GM21529 (cell line): Measurements from ENCODE around the gene PDIA5.

ENCODE experiments used
- ATAC-seq: cut with Tn5 transposase; IDR thresholded peaks from one replicate; pipeline ENCODE4 v1.9.1; 2021; ENCODE audit not compliant: unreplicated experiment

Gene PDIA5

GRCh38 chr3:123039178-123039577 is 27.6 kb upstream of the PDIA5 start:
- no peak for ATAC-seq

DNA sequence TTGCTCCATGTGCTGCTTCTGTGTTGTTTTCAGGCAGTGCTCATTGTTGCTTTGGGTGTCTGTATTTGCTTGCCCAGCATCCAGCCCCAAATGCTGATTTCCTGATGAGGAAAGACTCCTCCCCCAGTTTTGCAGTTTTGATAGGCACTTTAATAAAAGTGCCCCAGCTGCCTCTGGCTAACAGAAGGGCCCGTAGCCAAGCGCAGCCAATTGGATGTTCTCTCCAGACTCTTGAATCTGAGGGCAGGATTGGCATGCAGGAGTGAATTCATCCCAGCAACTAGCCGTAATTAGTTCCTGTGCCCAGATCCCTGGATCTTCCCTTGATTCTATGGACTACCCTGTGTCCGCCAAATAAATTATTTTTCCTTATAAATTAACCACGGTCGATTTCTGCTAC is 24.4 kb upstream of the PDIA5 start:
- no peak for ATAC-seq

DNA sequence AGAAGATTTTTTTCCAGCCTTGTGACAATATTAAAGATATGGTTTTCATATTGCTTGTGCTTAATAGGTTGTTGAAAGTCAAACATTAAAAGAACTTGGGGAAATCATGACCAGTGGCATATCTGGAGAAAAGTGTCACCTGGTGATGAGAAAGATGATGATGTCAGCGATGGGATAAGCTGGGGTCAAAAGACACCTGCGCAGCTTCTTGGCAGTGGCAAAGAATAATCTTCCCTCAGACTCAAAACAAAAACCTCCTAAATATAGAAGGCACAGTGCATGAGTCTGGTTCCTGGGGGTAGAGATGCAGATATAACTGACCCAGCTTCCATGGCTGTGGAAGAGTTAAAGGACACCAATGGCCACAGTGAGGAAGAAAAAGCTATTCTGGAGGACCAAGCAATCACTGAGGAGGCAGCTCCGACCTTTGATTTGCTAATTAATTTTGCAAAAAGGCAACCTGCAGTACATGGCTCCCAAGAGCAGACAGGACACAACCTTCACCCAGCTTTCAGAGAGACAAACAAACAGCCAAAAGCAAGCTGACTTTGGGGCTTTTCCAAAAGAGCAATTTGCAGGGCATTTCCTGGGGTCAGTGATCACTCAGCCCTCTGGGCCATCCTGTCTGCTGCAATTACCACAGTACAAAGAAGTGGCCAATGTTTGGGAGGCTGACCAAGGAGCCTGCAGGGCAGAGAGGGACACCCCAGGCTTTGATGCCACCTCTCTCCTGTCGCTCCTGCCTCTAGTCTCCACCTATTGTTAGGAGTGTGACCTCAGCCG is 21.7 kb upstream of the PDIA5 start:
- ATAC-seq = no peak

DNA sequence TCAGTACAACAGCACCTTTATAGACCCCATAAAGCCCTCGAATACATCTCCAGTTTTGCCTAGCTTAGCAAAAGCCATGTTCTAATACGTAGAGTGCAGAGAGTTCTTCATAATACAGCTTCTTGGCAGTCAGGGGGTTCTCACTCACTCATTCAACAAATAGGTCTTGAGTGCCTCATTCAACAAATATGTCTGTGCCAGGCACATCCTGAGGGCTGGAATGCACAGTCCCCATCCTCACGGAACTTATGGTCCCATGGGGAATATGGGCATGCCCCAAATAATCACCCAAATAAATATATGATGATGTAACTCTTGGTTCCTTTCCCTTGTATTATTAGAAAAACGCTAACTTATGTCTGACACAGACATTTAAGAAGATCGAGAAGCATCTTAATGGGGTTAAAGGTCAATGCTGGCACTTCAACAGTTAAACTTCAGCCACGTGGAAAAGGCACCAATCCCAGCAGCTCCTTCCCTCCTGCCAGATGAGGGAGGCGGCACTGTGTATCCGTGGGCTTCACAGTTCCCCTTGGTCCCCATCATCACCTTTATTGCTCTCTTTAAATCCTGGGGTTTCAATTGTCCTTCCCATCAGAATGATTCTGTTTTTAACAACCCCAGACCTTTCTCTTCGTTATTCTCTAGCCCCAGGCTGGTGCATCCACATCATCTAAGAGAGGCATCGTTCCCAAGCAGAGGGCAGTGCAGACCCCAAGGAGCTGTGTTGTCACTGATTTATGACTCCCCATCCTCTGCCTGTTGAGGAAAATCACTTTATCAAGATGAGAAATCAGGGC is 20.4 kb upstream of the PDIA5 start:
- no peak for ATAC-seq

DNA sequence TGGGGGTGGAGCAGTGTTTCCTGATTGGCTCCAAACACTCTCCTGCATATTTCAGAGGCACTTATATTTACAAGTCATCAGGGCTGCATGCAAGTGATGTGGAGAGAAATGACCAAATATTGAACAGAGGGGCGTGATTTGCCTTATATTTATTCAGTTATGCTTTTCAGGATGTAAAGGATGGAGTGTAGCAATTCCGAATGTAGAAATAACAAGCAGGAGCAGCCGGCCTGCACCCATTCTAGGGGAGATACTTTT is 19.8 kb upstream of the PDIA5 start:
- ATAC-seq = no peak

DNA sequence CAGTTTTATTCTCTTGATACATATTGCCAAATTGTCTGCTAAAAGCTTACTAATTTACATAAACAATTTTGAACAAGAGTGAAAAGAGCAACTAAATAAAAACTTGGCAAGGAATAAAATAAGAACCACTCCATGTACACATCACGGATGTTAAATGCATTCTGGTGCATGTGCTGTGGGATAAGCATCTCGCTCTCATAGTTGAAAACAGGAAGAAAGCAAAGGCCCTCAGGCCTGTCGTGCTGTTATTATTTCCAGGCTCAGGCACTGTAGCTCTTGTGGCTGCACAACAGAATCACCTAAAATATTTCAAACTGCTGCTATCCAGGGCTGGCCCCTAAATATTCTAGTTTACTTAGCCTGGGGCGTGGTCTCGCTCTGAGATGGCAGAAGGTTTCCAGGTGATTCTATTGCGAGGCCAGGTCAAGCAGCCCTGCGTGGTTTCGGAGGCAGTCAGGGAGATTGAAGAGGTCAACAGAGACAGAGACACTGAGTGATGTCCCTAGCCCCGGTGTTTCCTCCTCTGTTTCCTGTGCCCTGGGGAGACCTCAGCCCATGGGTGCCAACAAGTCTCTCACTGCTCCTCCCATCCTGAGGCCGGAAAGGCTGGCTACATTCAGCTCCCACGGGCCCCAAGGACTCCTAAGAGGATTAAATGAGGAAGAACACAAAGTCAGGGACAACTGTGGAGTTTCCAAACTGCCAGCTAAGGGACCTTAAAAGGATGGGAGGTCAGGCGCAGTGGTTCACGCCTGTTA is 18.2 kb upstream of the PDIA5 start:
- no peak for ATAC-seq

GRCh38 chr3:123050666-123051065 is 16.2 kb upstream of the PDIA5 start:
- no peak for ATAC-seq

GRCh38 chr3:123053107-123053506 is 13.7 kb upstream of the PDIA5 start:
- no peak for ATAC-seq

- ATAC-seq = no peak
Measured at GRCh38 chr3:123054109-123054778, 12.6 kb upstream of the PDIA5 start.

DNA sequence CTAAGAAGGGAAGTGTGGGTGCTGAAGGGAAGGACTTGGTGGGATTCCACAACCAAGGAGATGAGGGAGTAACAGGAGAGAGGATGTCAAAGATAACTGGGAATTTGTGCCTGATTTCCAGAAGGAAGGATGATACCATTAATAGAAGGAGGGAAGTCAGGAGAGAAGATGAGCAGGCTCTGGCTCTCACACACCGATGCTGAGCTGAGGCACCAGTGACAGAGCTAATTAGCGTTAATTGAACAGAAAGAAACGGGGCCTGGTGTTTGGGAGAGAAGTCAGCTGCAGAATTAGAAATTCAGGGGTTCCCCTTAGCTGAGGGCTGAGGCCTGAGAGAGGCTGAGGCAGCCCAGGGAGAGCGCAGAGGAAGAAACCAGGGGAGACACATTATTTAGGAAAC is 11.9 kb upstream of the PDIA5 start:
- no peak for ATAC-seq

- ATAC-seq = no peak
Measured at GRCh38 chr3:123055352-123055751, 11.5 kb upstream of the PDIA5 start.

DNA sequence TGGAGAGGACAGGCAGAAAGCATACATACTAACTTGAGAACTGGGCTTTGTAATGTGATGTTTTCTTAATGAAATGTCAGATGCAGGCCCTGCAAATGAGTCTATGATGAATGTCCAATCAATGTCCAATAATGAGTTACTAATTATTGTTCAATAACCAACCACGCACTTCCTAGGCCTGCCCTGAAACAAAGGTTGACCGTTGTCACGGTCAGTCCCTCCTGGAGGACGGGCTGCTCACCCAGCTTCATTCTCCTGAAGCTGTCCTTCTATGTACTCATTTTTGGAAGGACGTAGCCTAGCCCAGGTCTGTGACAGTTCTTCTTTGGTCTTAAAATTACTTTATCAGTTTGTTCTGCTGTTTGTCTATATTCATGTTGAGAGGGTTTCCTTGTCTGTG is 8.3 kb upstream of the PDIA5 start:
- ATAC-seq = no peak

DNA sequence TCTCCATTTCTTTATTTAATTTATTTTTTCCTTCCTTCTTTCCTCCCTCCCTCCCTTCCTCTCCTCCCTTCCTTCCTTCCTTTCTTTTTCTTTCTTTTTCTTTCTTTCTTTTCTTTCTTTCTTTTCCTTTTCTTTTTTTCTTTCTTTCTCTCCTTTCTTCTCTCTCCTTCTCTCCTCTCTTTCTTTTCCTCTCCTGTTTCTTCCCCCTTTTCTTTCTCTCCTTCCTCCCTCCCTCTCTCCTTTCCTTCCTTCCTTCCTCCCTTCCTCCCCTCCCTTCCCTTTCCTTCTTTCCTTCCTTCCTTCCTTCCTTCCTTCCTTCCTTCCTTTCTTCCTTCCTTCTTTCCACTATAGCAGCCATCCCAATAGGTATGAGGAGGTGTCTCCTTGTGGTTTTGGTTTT is 6.8 kb upstream of the PDIA5 start:
- ATAC-seq = no peak

- no peak for ATAC-seq
Measured at GRCh38 chr3:123061856-123062255, 5.0 kb upstream of the PDIA5 start.

- no peak for ATAC-seq
Measured at GRCh38 chr3:123063034-123063433, 3.8 kb upstream of the PDIA5 start.

DNA sequence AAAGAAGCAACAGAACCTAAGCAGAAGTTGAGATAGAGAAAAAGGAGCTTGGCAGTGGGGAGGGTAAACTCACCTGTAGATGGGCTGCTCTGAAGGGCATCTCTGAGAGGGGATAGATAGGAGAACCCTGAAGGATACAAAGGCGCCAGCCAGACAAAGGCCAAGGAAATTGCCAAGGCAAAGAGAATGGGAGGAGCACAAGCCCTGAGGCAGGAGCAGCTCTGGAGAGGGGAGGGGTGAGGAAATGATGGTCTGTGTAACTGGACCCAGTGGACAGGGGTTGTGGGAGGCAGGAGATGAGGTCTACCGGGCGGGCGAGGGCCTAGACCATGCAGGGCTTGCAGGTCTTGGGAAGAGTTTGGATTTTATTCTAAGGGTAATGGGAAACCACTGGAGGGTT is 2.3 kb upstream of the PDIA5 start:
- ATAC-seq = no peak

DNA sequence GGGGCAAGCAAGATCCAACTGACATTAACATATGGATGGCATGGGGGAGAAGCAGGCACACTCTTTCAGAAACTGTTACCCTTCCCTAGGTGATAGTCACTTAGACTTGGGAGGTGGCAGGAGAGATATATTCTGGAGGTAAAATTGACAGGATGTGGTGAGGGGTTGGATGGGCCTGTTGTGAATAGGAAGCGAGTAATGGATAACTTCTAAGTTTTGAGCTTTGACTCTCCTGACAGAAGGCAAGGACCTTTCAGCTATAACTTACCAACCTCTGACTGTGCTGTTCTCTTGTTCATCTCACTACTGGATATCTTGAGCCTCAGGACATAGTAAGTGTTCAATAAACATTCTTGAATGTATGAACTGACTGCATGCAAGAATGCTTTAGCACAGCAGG is 1.9 kb upstream of the PDIA5 start:
- ATAC-seq = no peak

GRCh38 chr3:123066599-123066895 is 278 bp upstream of the PDIA5 start:
- ATAC-seq = no peak

GRCh38 chr3:123067689-123068600 is 1.1 kb downstream of the PDIA5 start:
- ATAC-seq = no peak

GRCh38 chr3:123068601-123069381 is 2.0 kb downstream of the PDIA5 start:
- no peak for ATAC-seq
